VCaP (cell line): ENCODE measurements around the gene COL11A2.

Experiments used
- H3K27ac ChIP-seq: fragments of 450-650 bp; 2 replicates; pipeline ENCODE4 v1.5.1; 2017
- CTCF ChIP-seq: fragments of 450-650 bp; conservative IDR thresholded peaks from 2 replicates; pipeline ENCODE4 v1.5.1; 2017; ENCODE audit warnings: mild to moderate bottlenecking, moderate library complexity

The COL11A2 gene

GRCh38 chr6:33197431-33198048, 5.3 kb upstream of the COL11A2 start:
- H3K27ac ChIP-seq: peak overlapping the region; percentile 99
- TF ChIP-seq CTCF: peak; percentile 98

- no peak overlapping the region for H3K27ac ChIP-seq
- TF ChIP-seq CTCF: no peak
These were observed 3.3 kb upstream of the COL11A2 start for GRCh38 chr6:33195304-33196165.

- no peak for TF ChIP-seq CTCF
- H3K27ac ChIP-seq: no peak overlapping the region
These were observed 2.2 kb upstream of the COL11A2 start for GRCh38 chr6:33194431-33194979.

GRCh38 chr6:33193619-33194018, 1.4 kb upstream of the COL11A2 start:
- no peak overlapping the region for H3K27ac ChIP-seq
- no peak for TF ChIP-seq CTCF

- no peak for TF ChIP-seq CTCF
- peak overlapping the region; percentile 37; the same call in 1 of the 2 replicates for H3K27ac ChIP-seq
These were observed 670 bp upstream of the COL11A2 start for GRCh38 chr6:33192671-33193602.

- TF ChIP-seq CTCF: no peak
- no peak overlapping the region for H3K27ac ChIP-seq
These were observed 723 bp downstream of the COL11A2 start for GRCh38 chr6:33191383-33192104.
